Ovary (tissue), 3 donors: ENCODE measurements around the gene ARFIP1.

Source experiments
- CTCF ChIP-seq, 3 donors: fragments of 450-650 bp in 2 of 3; fragments of 200-600 bp in 1 of 3; IDR thresholded peaks; one replicate each; pipeline versions ENCODE4 v1.5.1 to v1.8.0; 2016 to 2022; ENCODE audit warnings: antibody characterized with exemption in 3 of 3, mild to moderate bottlenecking in 1 of 3
- POLR2A ChIP-seq: fragments of 450-650 bp; IDR thresholded peaks from one replicate; pipeline ENCODE4 v1.6.1; 2017; ENCODE audit warnings: antibody characterized with exemption, mild to moderate bottlenecking, moderate library complexity
- donor health status: DM: no; HTN: no; CAD: no.

- no peak for TF ChIP-seq CTCF (IDR thresholded peaks at IDR 0.05)
- no peak for TF ChIP-seq POLR2A
Measured at GRCh38 chr4:152860046-152860445, 80.3 kb downstream of the ARFIP1 start.
